ENCODE data around the gene NAP1L4.

Gene NAP1L4

GRCh38 chr11:2964782-2965181, 27.3 kb downstream of the NAP1L4 start:
- no peak for FAIRE-seq
- DNase-seq (ENCODE audit: extremely low spot score, insufficient read length, low read depth) = no peak

DNA sequence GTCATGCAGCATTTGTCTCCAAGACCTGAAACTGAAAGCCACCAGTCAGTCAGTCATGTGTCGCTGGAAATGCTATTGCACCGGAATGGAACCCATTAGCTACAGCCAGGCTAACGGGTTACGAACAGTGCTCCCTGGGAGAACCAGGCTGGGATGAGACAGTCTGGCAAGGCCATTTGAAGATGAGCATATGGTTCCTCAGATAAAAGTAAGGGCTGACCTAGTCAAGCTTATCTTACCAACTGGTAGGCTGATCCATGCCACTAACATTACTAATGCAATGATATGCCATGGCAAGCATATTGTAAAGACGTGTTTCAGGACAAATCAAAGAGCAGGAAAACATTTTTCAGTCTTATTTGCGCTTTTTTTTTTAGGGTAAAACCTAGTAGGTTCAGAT, 28.4 kb downstream of the NAP1L4 start:
- no peak for DNase-seq (ENCODE audit: extremely low spot score, insufficient read length, low read depth)

GRCh38 chr11:2963112-2963754, 28.9 kb downstream of the NAP1L4 start:
- no peak for DNase-seq (ENCODE audit: extremely low spot score, insufficient read length, low read depth)
- no peak for FAIRE-seq

More for the DNA sequence above, 28.4 kb downstream of the NAP1L4 start:
- FAIRE-seq = no peak

- DNase-seq (ENCODE audit: extremely low spot score, insufficient read length, low read depth) (no peak), FAIRE-seq (no peak)
These were observed 31.0 kb downstream of the NAP1L4 start for GRCh38 chr11:2961080-2961479.

GRCh38 chr11:2960139-2960538, 32.0 kb downstream of the NAP1L4 start:
- no peak for DNase-seq (ENCODE audit: extremely low spot score, insufficient read length, low read depth)
- FAIRE-seq = no peak

- FAIRE-seq = no peak
- DNase-seq (ENCODE audit: extremely low spot score, insufficient read length, low read depth) = no peak
These were observed 33.9 kb downstream of the NAP1L4 start for GRCh38 chr11:2958251-2958650.

GRCh38 chr11:2955906-2956476, 36.1 kb downstream of the NAP1L4 start:
- no peak for DNase-seq (ENCODE audit: extremely low spot score, insufficient read length, low read depth)
- FAIRE-seq = no peak

DNA sequence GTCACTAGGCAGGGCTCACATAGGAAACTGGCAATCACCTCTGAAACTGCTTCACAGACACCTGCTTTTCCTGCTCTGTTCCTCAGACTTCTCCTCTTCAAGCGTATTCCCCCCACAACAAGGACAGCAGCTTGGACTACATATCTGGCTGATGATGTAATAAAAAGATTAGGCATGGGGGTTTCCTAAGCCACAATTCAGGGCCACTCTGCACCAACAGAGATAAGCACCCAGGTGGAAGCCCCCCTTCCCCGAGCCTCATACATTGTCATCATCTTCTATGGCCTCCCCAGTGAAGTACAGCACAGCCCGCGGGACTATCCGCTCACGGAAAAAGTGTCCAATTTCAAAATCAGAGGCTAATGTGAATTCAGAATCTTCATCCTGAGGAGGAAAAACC, 37.9 kb downstream of the NAP1L4 start:
- FAIRE-seq = no peak
- DNase-seq (ENCODE audit: extremely low spot score, insufficient read length, low read depth) = no peak

DNA sequence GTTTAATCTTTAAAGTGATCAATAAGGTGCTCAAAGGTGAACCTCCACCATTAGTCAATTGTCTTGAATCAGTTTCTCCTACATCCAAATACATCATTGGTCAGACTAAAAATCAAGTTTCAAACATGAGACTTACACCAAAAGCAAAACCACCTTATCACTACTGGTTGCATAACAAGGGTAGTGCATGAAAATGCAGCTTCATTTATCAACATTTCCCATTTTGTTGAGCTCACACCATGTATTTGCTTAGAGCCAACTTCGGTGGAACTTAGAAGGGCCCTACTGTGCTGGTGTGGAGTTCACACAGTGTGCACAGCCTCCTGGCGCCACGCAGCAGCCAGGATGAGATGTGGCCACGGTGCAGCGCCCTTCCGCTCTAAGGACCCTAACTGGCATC, 39.8 kb downstream of the NAP1L4 start:
- FAIRE-seq = no peak
- DNase-seq (ENCODE audit: extremely low spot score, insufficient read length, low read depth) = no peak

- DNase-seq (ENCODE audit: extremely low spot score, insufficient read length, low read depth) = no peak
- FAIRE-seq = no peak
These were observed 40.7 kb downstream of the NAP1L4 start for GRCh38 chr11:2951231-2952110.

GRCh38 chr11:2950825-2951224, 41.3 kb downstream of the NAP1L4 start:
- DNase-seq (ENCODE audit: extremely low spot score, insufficient read length, low read depth) (no peak), FAIRE-seq (no peak)

DNA sequence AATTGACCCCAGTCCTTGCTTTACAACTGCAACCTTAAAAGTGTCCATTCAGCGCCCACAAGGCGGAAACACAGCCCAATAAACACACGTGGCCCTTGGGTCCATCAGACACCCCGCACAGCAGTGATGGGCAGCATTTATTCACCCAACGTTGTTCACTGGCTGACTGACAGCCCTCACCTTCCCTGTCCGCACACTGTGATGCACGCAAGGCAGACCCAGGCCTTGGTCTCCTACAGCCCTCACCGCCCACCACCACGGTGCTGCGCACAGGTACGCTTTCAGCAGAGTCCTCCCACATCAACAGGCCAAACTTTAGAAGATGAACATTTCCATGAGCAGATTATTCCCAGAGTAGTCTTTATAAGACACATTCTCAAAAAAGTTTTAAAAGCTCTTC, 42.2 kb downstream of the NAP1L4 start:
- FAIRE-seq (no peak), DNase-seq (ENCODE audit: extremely low spot score, insufficient read length, low read depth) (no peak)

DNA sequence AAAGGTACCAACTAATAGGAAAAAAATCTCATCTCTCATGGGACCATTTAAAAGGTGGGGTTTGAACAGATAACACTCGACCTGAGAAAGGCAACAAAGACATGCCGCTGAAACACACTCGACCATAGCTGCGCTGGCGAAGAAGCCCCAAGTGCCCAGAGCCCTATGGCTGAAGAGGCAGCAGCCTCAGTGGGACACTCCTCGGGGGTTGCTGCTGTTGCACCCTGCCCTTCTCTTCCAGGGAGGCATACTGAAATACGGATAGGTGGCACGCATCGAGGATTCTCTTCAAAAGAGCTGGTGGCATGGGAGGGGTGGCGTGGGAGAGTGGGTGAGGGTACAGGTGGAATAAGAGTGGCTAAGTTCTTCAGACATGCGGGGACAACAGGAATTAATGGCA, 44.4 kb downstream of the NAP1L4 start:
- no peak for FAIRE-seq
- DNase-seq (ENCODE audit: extremely low spot score, insufficient read length, low read depth) = no peak

DNA sequence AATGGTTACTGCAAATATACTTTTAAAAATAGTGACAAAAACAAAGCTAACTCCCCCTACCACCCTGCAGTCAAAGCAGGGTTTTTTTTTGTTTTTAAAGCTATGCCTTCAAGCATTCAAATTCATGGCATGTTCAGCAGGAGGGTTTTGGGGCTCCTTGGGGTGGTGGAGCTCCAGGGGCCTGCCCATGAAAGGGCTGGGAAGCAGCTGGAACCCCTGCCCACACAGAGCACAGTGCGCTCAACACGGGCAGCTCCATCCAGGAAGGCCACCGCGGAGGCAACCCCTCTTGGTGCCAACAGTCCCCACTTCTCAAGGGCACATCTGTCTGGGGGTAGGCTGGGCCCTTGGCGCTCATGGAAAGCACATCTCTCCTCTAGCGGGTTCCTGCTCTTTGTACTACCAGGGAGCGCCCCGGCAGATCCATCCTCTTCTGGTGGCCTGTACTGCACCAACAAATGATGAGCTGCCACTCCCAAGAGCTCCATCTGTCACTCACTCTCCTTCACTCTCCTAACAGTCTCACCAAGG, 46.3 kb downstream of the NAP1L4 start:
- DNase-seq (ENCODE audit: extremely low spot score, insufficient read length, low read depth) (no peak), FAIRE-seq (no peak)

DNA sequence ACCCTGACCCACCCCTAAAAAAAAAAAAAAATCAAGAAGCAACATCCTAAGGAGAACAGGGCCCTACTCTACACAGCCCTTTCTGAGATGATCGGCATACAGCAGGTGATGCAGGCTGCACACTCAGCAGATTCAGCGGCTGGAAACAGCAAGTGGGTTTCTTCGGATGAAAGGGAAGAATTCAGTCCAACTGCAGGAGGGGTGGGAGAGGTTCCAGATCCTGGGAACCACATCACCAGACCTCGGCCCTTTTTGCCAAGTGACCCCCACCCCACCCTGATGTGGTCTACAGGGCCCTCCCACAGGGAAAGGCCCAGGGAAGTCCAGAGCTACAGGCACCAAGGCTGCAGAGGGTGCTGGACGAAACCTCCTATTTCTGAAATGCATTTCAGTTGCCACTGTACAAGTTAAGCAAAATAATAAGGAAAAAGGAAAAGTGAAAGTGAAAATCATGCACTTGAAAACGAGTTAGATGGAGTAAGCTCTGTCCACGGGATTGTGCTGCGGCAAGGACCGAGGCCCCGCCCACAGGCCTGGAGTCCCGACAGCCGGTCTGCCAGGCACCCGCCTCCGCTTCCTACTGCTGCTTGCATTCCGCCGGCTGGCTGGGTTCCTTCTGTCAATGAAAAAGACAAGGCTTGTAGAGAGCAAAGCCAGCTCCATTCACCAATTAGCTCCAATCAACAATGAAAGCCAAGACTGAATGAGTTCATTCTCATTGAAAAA, 46.9 kb downstream of the NAP1L4 start:
- DNase-seq (ENCODE audit: extremely low spot score, insufficient read length, low read depth) (no peak), FAIRE-seq (no peak)

DNA sequence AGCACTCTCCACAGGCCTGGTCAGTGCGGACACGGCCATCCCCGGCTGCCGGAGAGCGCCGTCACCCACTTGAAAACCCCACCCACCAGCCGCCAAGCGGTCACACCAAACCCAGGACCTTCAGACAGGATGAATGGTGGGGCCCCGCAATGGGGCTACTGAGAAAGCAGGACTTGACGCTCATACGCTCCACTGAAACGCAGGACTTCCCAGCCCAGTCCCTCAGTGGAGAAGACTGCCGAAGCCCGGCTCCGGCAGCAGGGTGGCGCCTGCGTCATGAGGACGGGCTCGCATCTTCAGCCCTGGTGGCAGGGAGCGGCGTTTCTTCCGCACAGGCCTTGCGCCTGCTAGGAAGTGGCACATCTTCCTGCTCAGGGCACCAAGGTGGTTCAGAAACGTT, 47.6 kb downstream of the NAP1L4 start:
- no peak for FAIRE-seq
- no peak for DNase-seq (ENCODE audit: extremely low spot score, insufficient read length, low read depth)

DNA sequence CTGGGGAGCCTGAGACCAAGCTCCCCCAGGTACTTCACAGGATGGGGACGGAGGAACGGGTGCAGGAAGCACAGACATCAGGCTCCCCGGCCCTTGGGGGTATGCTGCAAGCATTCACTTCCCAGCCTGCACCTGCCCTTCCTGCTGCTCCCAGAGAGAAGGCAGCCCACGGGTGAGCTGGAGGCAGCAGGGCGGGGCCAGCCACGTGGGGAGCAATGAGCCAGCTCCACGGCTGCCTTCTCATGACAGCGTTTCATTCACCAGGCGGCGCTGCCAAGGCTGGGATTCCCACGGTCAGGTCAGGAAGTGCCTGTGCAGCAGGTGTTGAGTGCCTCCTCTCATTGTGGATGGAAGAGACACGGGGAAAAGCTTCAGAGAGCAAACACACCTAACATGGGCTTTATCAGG, 48.4 kb downstream of the NAP1L4 start:
- FAIRE-seq (no peak), DNase-seq (ENCODE audit: extremely low spot score, insufficient read length, low read depth) (no peak)

DNA sequence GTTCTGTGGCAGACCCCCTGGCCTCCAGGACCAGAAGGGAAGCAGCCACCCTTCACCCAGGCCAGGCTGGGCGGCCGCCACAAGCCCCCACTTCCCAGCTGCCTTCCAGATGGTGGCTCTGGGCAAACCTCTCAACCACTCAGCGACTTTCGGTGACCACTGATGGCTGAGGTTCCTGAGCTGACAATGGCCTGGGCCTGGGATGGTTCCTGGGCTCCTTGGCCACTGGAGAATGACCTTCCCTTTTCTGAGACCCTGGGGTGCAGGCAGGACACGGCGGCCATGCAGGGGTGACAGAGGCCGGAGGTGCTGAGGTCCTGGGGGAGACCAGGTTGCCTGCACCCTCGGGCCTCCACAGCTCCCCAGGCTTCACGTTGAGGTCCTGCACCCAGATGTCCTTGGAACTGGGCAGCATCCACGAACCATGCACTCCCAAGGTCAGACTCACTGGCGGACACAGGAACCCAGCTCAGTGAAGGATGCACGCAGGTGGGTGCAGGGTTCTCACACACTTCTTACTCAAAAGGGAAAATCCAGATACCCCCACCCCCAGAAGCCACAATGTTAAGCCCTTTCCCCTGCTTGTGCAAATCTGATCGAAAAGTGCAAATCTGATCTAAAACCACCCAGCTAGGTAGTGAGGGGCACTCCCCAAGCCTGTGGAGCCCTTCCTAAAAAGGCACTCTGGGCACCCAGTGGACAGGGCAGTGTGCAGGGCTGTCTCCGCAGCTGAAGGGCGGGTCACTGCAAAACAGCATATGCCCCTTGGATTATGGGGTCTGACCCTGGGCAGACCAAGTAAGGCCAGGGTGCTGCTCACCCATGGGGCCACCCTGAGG, 49.0 kb downstream of the NAP1L4 start:
- FAIRE-seq (no peak), DNase-seq (ENCODE audit: extremely low spot score, insufficient read length, low read depth) (no peak)

- DNase-seq (ENCODE audit: extremely low spot score, insufficient read length, low read depth) (no peak), FAIRE-seq (no peak)
These were observed 49.7 kb downstream of the NAP1L4 start for GRCh38 chr11:2942447-2942846.

All from GM18507 (cell line).